Brain microvascular endothelial cell (primary cell): ENCODE measurements around the gene KCNN3.
"Not testable (repeated sequence)": the region's sequence is repeated elsewhere in the genome, so short reads cannot be mapped to it uniquely, and the experiment has no call there.

Experiments used
- DNase-seq: peaks from one replicate; pipeline ENCODE4 v3.0.0-alpha.2; 2020
- H3K27ac ChIP-seq: fragments of 250-450 bp; sonication (Bioruptor Pico); 2 replicates; pipeline ENCODE4 v1.5.1; 2020; ENCODE audit warnings: mild to moderate bottlenecking, moderate library complexity
- H3K27me3 ChIP-seq: fragments of 250-450 bp; sonication (Bioruptor Pico); replicated peaks from 2 replicates; pipeline ENCODE4 v1.5.1; 2020; ENCODE audit warnings: mild to moderate bottlenecking
- H3K36me3 ChIP-seq: fragments of 250-450 bp; sonication (Bioruptor Pico); replicated peaks from 2 replicates; pipeline ENCODE4 v1.5.1; 2020; ENCODE audit warnings: mild to moderate bottlenecking
- H3K4me3 ChIP-seq: 2 replicates; pipeline ENCODE4 v1.5.1; 2011; ENCODE audit warnings: low read depth, mild to moderate bottlenecking, control low read depth, low read length, moderate library complexity
- in situ Hi-C: cut with HindIII; loops from 2 replicates; pipeline ENCODE4 v1.10.0; 2017; ENCODE audit warnings: low sequenced_read_pairs, low pct_ligation_motif_present
- TF ChIP-seq, protein P1 (sequence below): IDR thresholded peaks from 2 replicates; pipeline ENCODE4 v1.5.1; 2011; ENCODE audit warnings: low read depth, mild to moderate bottlenecking, moderate library complexity, low read length, control low read depth, inconsistent platforms; ENCODE audit errors: missing control alignments

The KCNN3 gene

GRCh38 chr1:154686507-154686906, 183.6 kb downstream of the KCNN3 start:
- Histone ChIP-seq H3K27me3 (peaks cover 7% of the 10 kb centered on the region), H3K4me3 (no peak overlapping the region)

DNA sequence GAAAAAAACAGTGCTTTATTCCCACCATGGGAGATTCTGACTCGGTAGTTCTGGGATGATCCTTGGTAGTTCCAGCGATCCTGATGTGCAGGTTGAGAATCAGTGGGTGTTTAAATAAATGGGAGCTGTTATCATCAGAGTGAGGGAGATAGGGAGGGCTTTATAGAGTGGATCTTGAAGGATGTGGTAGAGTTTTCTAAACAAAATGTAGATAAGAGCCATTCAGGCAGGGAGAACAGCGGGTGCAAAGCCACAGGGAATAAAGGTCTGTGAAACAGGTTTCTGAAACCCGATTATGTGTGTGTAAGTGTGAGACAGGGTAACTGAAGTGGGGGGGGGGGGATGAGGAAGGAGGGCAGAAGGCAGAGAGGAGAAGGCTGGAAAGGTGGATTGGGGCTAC, 186.3 kb downstream of the KCNN3 start:
- H3K27me3 ChIP-seq = peaks cover 5% of the 10 kb centered on the region
- H3K27ac ChIP-seq = no peak overlapping the region
- no peak for DNase-seq
- in situ Hi-C loops = no loop called here
- TF ChIP-seq, protein P1, sequence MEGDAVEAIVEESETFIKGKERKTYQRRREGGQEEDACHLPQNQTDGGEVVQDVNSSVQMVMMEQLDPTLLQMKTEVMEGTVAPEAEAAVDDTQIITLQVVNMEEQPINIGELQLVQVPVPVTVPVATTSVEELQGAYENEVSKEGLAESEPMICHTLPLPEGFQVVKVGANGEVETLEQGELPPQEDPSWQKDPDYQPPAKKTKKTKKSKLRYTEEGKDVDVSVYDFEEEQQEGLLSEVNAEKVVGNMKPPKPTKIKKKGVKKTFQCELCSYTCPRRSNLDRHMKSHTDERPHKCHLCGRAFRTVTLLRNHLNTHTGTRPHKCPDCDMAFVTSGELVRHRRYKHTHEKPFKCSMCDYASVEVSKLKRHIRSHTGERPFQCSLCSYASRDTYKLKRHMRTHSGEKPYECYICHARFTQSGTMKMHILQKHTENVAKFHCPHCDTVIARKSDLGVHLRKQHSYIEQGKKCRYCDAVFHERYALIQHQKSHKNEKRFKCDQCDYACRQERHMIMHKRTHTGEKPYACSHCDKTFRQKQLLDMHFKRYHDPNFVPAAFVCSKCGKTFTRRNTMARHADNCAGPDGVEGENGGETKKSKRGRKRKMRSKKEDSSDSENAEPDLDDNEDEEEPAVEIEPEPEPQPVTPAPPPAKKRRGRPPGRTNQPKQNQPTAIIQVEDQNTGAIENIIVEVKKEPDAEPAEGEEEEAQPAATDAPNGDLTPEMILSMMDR = no peak
- H3K4me3 ChIP-seq = no peak overlapping the region
- no peaks in the 10 kb centered on the region for H3K36me3 ChIP-seq

More at GRCh38 chr1:154686507-154686906, 183.6 kb downstream of the KCNN3 start:
- Histone ChIP-seq H3K36me3 (no peaks in the 10 kb centered on the region), H3K27ac (no peak overlapping the region)
- no peak for DNase-seq
- TF ChIP-seq, protein P1 = no peak
- in situ Hi-C loops = no loop called here

- Histone ChIP-seq H3K27ac (no peak overlapping the region), H3K4me3 (no peak overlapping the region), H3K27me3 (peaks cover 5% of the 10 kb centered on the region), H3K36me3 (no peaks in the 10 kb centered on the region)
- in situ Hi-C loops = no loop called here
- TF ChIP-seq, protein P1 = no peak
- no peak for DNase-seq
Measured at GRCh38 chr1:154682254-154682653, 187.8 kb downstream of the KCNN3 start.

DNA sequence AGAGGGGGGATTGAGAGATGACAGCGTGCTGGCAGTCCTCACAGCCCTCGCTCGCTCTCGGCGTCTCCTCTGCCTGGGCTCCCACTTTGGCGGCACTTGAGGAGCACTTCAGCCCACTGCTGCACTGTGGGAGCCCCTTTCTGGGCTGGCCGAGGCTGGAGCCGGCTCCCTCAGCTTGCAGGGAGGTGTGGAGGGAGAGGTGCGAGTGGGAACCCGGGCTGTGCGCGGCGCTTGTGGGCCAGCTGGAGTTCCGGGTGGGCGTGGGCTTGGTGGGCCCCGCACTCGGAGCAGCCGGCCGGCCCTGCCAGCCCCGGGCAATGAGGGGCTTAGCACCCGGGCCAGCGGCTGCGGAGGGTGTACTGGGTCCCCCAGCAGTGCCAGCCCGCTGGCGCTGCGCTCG, 192.2 kb downstream of the KCNN3 start:
- H3K27me3 ChIP-seq, H3K4me3 ChIP-seq, in situ Hi-C loops, DNase-seq, H3K27ac ChIP-seq, H3K36me3 ChIP-seq: not testable (repeated sequence)

GRCh38 chr1:154676847-154677246, 193.2 kb downstream of the KCNN3 start:
- H3K36me3 ChIP-seq, H3K27ac ChIP-seq, H3K4me3 ChIP-seq, in situ Hi-C loops, H3K27me3 ChIP-seq, DNase-seq: not testable (repeated sequence)

DNA sequence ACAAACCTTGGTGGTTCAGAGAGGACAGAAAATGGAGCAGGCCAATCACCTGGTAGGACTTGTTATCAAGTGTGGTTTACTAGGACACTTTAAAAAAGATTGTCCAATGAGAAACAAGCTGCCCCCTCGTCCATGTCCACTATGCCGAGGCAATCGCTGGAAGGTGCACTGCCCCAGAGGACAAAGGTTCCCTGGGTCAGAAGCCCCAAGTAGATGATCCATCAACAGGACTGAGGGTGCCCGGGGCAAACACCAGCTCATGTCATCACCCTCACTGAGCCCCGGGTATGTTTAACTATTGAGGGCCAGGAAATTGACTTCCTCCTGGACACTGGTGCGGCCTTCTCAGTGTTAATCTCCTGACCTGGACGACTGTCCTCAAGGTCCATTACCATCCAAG, 195.6 kb downstream of the KCNN3 start:
- H3K27ac ChIP-seq, H3K27me3 ChIP-seq, H3K4me3 ChIP-seq, in situ Hi-C loops, H3K36me3 ChIP-seq, DNase-seq: not testable (repeated sequence)

DNA sequence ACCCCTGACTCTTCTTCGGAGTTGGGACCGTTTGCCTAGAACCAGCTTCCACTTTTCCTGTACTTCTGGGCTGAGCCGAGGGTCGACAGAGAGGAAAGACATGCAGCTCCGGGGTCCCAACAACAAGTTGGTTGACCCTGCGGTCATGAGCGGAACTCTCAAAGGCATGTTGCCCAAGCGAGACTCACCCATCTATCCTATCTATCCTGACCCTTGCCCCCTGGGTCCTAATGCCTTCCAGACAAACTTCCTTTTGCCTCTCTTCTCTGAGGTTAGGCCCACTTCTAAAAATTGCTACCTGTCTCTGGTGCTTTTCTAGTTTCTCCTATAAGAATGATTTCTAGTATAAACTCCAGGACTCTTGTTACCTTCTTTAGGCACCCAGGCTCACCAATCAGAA, 197.8 kb downstream of the KCNN3 start:
- DNase-seq, H3K36me3 ChIP-seq, H3K27ac ChIP-seq, H3K27me3 ChIP-seq, in situ Hi-C loops, H3K4me3 ChIP-seq: not testable (repeated sequence)

DNA sequence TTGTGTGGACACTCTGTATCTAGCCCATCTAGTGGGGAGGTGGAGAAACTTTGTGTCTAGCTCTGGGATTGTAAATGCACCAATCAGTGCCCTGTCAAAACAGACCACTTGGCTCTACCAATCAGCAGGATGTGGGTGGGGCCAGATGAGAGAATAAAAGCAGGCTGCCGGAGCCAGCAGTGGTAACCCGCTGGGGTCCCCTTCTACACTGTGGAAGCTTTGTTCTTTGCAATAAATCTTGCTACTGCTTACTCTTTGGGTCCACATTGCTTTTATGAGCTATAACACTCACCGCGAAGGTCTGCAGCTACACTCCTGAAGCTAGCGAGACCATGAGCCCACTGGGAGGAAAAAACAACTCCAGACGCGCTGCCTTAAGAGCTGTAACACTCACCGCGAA, 198.7 kb downstream of the KCNN3 start:
- H3K27me3 ChIP-seq, H3K27ac ChIP-seq, H3K36me3 ChIP-seq, in situ Hi-C loops, DNase-seq, H3K4me3 ChIP-seq: not testable (repeated sequence)

- H3K27me3 ChIP-seq, H3K36me3 ChIP-seq, H3K4me3 ChIP-seq, H3K27ac ChIP-seq, DNase-seq, in situ Hi-C loops: not testable (repeated sequence)
Measured at GRCh38 chr1:154670310-154671270, 199.5 kb downstream of the KCNN3 start.
